NCI-H2227 treated with DMSO at 0.1 percent for 48 hours (cell line): ENCODE data around the gene IGSF3.

Experiments used
- DNase-seq: peaks from one replicate; lab custom pipeline; 2025; lab: John Stamatoyannopoulos, UW

The IGSF3 gene

DNA sequence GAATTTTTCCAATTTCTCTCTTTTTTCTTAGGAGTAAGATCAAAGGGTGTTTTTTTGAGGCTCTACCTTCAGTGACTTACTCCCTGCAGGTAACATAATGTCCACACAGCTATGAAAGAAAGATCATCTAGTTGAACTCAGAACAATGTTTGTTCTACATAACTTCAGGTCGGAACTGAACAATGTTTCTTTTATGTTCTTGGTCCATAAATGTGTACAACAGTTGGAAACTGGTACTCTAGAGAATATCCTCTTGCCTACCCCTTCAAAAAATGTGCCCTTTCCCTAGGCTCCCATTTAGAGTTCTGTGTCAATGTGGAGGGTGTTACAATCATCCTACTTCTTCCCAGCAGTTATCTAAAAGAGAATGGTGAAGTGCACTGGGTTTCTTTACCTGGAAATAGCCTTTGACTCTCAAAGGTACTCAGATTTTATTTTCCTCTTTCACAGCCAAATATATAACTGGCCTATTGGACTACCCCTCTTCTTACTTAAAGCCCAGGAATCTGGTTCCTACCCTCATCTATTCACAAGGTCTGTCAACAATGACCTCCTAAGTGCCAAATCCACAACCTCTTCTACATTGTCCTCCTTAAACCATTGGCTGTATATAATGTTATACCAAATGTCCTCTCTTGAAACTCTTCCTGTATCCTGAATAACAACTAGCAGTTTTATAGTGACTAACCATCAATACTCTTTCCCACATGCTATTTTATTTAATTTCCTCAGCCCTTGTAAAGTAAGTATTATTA lies 139.0 kb downstream of the IGSF3 start:
- DNase-seq: no peak

GRCh38 chr1:116525440-116525839 lies 142.1 kb downstream of the IGSF3 start:
- DNase-seq: no peak
